GM18505 (cell line): Measurements from ENCODE around the gene ZMIZ1.

ENCODE experiments used
- ATAC-seq: cut with Tn5 transposase; IDR thresholded peaks from one replicate; pipeline ENCODE4 v1.9.1; 2021; ENCODE audit not compliant: unreplicated experiment
- POLR2A ChIP-seq: IDR thresholded peaks from 4 replicates; pipeline ENCODE4 v1.6.1; 2011; ENCODE audit warnings: borderline replicate concordance; ENCODE audit not compliant: insufficient read depth, insufficient read length; ENCODE audit errors: extremely low read depth

ZMIZ1 gene

DNA sequence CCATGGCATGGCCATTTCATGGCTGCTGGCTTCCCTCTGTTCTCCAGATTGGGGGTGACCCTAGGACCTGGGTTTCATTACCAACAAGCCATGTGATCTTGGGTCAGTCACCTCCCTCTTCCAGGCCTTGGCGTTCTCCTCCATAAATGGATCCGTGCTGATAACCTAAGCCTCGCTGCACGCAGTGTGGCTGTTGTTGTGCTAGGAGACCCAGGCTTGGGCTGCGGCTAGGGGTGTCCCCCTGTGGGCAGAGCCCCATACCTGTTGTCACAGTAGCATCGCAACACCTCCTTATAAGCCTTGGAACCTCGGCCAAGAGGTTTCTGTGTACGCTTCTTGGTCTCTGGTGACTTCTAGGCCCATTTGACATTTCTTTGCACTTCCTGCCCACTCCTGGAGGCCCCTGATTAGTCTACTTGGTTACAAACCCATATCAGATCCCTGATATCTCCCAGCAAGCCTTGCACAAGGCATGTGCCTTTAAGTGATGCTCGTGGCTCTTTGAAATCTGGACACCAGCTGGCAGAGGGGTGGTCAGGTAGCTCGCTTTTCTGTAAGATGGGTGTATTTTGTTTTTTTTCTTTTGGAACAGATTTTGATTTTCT lies 23.6 kb downstream of the ZMIZ1 start:
- no peak for TF ChIP-seq POLR2A
- no peak for ATAC-seq

DNA sequence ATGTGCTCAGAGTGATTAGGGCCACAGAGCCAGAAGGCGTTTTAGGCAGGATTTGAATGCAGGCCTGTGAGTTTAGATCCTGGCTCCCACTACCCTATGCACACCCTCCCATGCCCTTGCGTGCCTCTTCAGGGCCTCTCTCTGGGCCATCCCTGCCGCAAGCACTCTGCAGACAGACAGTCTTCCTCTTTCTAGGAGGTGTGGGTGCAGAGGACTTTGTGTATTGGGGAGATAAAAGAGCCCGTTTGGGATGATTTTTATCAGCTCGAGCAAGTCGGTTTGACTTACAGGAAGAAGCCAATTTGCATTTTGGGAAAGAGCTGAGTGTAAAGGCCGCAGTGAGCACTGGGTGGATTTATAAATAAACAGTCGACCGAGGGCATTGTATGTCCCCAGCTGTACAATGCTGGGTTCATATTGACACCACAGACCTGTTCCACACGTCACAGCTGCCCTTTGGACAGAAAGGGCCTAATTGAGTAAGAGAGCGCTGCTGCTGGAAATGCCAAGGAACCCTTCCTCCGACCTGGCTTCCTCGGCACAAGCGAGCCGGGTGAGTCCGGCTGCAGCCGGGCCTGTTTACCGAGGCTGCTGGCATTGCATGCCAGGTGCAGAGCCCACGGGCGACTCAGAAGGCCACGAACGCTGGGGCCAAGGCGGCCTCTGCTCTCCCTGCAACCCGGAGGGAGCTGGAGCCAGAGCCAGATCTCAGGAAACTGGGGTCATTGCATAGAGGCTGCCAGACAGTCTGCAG lies 25.1 kb downstream of the ZMIZ1 start:
- no peak for ATAC-seq
- TF ChIP-seq POLR2A: no peak

GRCh38 chr10:79094412-79095175 lies 25.8 kb downstream of the ZMIZ1 start:
- no peak for ATAC-seq
- TF ChIP-seq POLR2A: no peak

GRCh38 chr10:79095316-79095715 lies 26.6 kb downstream of the ZMIZ1 start:
- TF ChIP-seq POLR2A: no peak
- ATAC-seq: no peak

DNA sequence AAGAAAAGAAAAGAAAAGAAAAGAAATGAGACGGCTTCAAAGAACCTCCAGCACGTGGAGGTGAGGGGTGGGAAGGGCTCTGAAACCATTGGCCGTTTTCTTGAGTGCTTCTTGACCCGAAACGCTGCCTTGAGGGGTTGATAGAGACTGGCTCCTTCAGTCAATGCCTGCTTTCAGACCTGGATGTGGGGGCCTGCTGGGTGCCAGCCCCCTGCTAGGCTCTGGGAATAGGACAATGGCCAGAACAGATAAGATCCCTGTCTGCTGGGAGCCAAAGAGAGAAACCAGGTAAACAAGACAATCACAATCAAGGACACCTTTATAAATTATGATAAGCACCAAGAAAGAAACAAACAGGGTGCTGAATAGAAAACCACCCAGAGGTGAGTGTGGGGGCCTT lies 27.7 kb downstream of the ZMIZ1 start:
- no peak for ATAC-seq
- TF ChIP-seq POLR2A: no peak

DNA sequence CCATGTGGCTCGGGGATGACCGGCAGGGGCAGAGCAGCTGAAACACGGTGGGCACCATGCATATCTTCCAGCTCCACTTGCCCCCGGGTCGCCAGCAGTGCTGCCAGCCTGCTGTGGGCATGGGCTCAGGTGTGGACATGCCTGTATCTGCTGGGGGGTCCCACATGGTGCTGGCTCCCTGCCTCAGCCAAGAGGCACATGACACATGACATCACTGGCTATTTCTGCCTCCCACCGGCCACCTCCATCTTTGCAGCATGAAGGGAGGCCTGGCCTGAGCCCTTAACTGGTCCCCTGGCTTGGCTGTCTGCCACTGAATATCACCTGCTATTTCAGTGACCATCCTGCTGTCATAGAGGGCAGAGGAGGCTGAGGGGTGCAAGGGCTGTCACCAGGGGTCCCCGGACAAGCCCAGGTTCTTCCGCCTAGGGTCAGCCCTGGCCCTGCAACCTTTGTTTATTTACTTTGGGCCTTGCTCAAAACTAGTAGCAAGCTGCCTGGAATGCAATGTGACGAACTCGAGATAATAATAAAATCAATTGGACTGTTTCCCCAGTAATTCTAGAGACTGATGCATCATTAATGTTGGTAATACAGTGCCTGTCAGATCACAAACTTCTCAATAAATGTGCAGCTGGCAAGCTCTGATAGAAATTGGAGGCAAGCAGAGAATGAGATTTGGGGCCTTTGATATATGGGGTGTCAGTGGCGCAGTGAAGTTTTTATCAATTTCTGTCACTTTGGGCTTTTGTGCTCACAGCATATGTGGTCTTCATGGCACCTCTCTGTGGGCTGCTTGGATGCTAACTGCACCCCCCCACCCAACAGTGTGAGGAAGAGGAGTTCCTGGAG lies 28.5 kb downstream of the ZMIZ1 start:
- TF ChIP-seq POLR2A: no peak
- no peak for ATAC-seq

DNA sequence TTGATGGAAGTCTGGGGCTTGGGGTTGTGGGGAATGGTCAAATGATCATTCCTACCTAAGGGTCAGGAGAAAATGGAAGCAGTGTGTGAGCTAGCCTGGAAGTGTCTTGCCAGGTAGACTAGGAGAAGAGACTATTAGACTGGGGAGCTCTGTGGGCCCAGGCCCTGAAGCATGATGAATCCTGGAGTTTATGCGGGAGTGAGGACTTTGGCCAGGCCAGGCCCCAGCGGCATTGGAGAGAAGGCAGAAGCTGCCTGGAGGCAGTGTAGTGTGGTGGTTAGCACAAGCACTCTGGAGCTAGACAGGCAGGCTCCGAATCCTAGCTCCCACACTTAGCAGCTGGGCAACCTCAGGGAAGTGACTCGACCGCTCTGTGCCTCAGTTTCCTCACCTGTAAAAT lies 29.3 kb downstream of the ZMIZ1 start:
- TF ChIP-seq POLR2A: no peak

GRCh38 chr10:79098596-79099015 lies 29.8 kb downstream of the ZMIZ1 start:
- ATAC-seq: peak; percentile 79
- TF ChIP-seq POLR2A: no peak

More for the DNA sequence above, 29.3 kb downstream of the ZMIZ1 start:
- no peak for ATAC-seq

DNA sequence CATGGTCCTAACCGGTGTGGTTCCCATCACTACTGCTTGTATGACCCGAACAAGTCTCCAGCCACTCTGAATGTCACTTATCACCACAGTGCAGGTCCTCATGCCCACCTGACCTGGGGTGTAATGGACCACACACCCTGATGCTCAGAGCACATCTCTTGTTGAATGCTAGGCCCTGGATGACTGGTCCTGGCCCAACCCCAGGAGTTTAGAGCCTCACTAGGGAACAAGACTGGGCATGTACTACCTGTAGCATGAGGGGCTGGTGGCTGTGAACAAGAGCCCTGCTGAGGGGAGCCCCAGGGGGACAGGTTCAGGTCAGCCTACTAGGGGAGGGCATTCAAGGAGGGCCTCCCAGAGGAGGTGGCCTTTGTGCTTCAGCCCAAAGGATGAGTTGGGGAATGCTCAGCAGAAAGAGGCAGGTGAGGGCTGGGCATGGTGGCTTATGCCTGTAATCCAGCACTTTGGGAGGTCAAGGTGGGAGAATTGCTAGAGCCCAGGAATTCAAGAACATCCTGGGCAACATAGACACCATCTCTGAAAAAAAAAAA lies 31.2 kb downstream of the ZMIZ1 start:
- ATAC-seq: no peak
- TF ChIP-seq POLR2A: no peak

GRCh38 chr10:79100771-79101170 lies 32.0 kb downstream of the ZMIZ1 start:
- TF ChIP-seq POLR2A: no peak
- ATAC-seq: no peak

- no peak for ATAC-seq
- no peak for TF ChIP-seq POLR2A
Observed at GRCh38 chr10:79101560-79102497, 33.1 kb downstream of the ZMIZ1 start.

DNA sequence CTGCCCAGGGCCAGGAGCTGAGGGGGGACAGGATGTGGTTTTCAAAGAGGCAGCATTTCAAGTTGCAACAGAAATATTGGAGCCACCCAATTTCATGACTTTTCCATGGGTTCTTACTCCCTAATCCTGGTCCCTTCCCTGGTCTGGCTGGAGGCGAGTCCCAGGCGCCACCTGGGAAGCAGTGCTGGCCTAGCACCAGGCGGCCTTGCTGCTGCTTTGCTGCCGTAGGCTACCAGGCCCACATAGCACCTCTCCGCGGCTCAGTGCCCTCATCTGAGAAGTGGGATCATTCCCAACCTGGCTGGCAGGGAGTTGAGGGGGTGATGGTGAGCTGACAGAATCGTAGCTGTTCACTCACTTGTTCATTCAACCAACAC lies 33.7 kb downstream of the ZMIZ1 start:
- TF ChIP-seq POLR2A: no peak
- no peak for ATAC-seq
